HepG2 (cell line): Measurements from ENCODE around the gene CSTB. TPM values are rescaled to one million over a fixed set of nuclear protein-coding genes. Genes with fewer than 3 reads are reported as not detected.

Experiments used
- ATF6 ChIP-seq: sonication (generic); formaldehyde crosslinking; conservative IDR thresholded peaks from 2 replicates; pipeline ENCODE4 v1.4.0; 2020; ENCODE audit warnings: missing genetic modification reagents
- CAMTA2 ChIP-seq: sonication (generic); formaldehyde crosslinking; IDR thresholded peaks from 2 replicates; pipeline ENCODE4 v1.4.0; 2020; ENCODE audit warnings: mild to moderate bottlenecking, missing genetic modification reagents, borderline replicate concordance
- ERF ChIP-seq: IDR thresholded peaks from 2 replicates; pipeline ENCODE4 v1.6.1; 2018; ENCODE audit warnings: missing biosample characterization, missing genetic modification reagents
- GATA4 ChIP-seq: sonication (generic); IDR thresholded peaks from 2 replicates; pipeline ENCODE4 v1.6.1; 2016; ENCODE audit warnings: antibody characterized with exemption, low read depth, borderline replicate concordance
- HDAC2 ChIP-seq: sonication (generic); formaldehyde crosslinking; IDR thresholded peaks from 2 replicates; pipeline ENCODE4 v1.4.0; 2020; ENCODE audit warnings: missing genetic modification reagents
- HNRNPH1 ChIP-seq: fragments of 200-400 bp; formaldehyde crosslinking; optimal IDR thresholded peaks from 2 replicates; pipeline ENCODE3; 2017; ENCODE audit warnings: mild to moderate bottlenecking, low read depth, low read length
- MTF1 ChIP-seq: sonication (generic); formaldehyde crosslinking; IDR thresholded peaks from 2 replicates; pipeline ENCODE4 v1.5.0; 2020; ENCODE audit warnings: missing genetic modification reagents
- NFE2L1 ChIP-seq: sonication (generic); formaldehyde crosslinking; IDR thresholded peaks from 2 replicates; pipeline ENCODE4 v1.4.0; 2020; ENCODE audit warnings: missing genetic modification reagents, mild to moderate bottlenecking, borderline replicate concordance
- PAWR ChIP-seq: sonication (generic); formaldehyde crosslinking; IDR thresholded peaks from 2 replicates; pipeline ENCODE4 v1.4.0; 2020; ENCODE audit warnings: missing genetic modification reagents, mild to moderate bottlenecking, borderline replicate concordance
- PPARG ChIP-seq: conservative IDR thresholded peaks from 2 replicates; pipeline ENCODE4 v1.6.1; 2016; ENCODE audit warnings: missing biosample characterization, missing genetic modification reagents
- RNF2 ChIP-seq: fragments of 450-650 bp; conservative IDR thresholded peaks from 2 replicates; pipeline ENCODE4 v1.6.1; 2016; ENCODE audit warnings: low read depth
- SP1 ChIP-seq, 2 experiments: fragments of 450-650 bp in 1 of 2; sonication (generic) in 1 of 2; formaldehyde crosslinking in 1 of 2; IDR thresholded peaks; 2 replicates each; pipeline versions ENCODE4 v1.4.0 to v1.6.1; 2016 to 2020; ENCODE audit warnings: missing genetic modification reagents in 1 of 2
- ZC3H13 ChIP-seq: sonication (generic); formaldehyde crosslinking; IDR thresholded peaks from 2 replicates; pipeline ENCODE4 v1.8.1; 2023; ENCODE audit warnings: mild to moderate bottlenecking, missing genetic modification reagents, moderate library complexity
- ZNF550 ChIP-seq: sonication (generic); formaldehyde crosslinking; IDR thresholded peaks from 2 replicates; pipeline ENCODE4 v1.4.0; 2020; ENCODE audit warnings: mild to moderate bottlenecking, missing genetic modification reagents, borderline replicate concordance
- ZNF800 ChIP-seq: sonication (generic); formaldehyde crosslinking; IDR thresholded peaks from 2 replicates; pipeline ENCODE4 v1.4.0; 2020; ENCODE audit warnings: missing genetic modification reagents
- ZSCAN9 ChIP-seq: IDR thresholded peaks from 2 replicates; pipeline ENCODE4 v1.6.1; 2016; ENCODE audit warnings: borderline replicate concordance
- polyA plus RNA-seq, 8 experiments: library from polyadenylated mRNA; depleted of rRNA in 3 of 8; stranded (reverse) in 7 of 8; unstranded in 1 of 8; fragments of >200 nt; fragmentation: Illumina TruSeq in 4 of 8; extraction: Trizol in 4 of 8; gene quantifications; 2 replicates each; pipeline versions ENCODE4 v1.2.1 to v1.2.3, GENCODE V29; 2011 to 2016; ENCODE audit warnings: low read depth in 4 of 8, missing spikeins in 1 of 8, mixed read lengths in 1 of 8; ENCODE audit not compliant: insufficient read depth in 1 of 8
- total RNA-seq, 5 experiments: library from RNA; depleted of rRNA; stranded (reverse); fragments of >200 nt; fragmentation: Illumina TruSeq; extraction: Trizol; gene quantifications; 2 replicates each; pipeline ENCODE4 v1.2.3, GENCODE V29; 2016; ENCODE audit warnings: low read depth in 1 of 5
- TF ChIP-seq, protein P1 (sequence below): sonication (generic); formaldehyde crosslinking; conservative IDR thresholded peaks from 2 replicates; pipeline ENCODE4 v1.8.0; 2022; ENCODE audit warnings: low read depth, missing genetic modification reagents
- TF ChIP-seq, protein P2 (sequence below): sonication (generic); formaldehyde crosslinking; IDR thresholded peaks from 2 replicates; pipeline ENCODE4 v1.5.0; 2020; ENCODE audit warnings: missing genetic modification reagents
- TF ChIP-seq, protein P3 (sequence below): sonication (generic); formaldehyde crosslinking; IDR thresholded peaks from 2 replicates; pipeline ENCODE4 v1.5.0; 2020; ENCODE audit warnings: missing genetic modification reagents
- TF ChIP-seq, protein P4 (sequence below): sonication (generic); formaldehyde crosslinking; IDR thresholded peaks from 2 replicates; pipeline ENCODE4 v1.4.0; 2020; ENCODE audit warnings: missing genetic modification reagents, low read depth, mild to moderate bottlenecking, borderline replicate concordance

CSTB gene
- total and polyA plus RNA-seq, 2 of the 13 experiments (the other 11 are each of a cell fraction or from before 2014, with no cell fraction given) = 11.7 to 94.1 TPM

GRCh38 chr21:43789276-43790009, 13.3 kb upstream of the CSTB start, which contains the start of gene RRP1 (continued):
- TF ChIP-seq, protein P1, sequence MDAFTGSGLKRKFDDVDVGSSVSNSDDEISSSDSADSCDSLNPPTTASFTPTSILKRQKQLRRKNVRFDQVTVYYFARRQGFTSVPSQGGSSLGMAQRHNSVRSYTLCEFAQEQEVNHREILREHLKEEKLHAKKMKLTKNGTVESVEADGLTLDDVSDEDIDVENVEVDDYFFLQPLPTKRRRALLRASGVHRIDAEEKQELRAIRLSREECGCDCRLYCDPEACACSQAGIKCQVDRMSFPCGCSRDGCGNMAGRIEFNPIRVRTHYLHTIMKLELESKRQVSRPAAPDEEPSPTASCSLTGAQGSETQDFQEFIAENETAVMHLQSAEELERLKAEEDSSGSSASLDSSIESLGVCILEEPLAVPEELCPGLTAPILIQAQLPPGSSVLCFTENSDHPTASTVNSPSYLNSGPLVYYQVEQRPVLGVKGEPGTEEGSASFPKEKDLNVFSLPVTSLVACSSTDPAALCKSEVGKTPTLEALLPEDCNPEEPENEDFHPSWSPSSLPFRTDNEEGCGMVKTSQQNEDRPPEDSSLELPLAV (CRISPR knock-in tag) = no peak
- TF ChIP-seq SP1 (IDR thresholded peaks at IDR 0.05) = no peak
- TF ChIP-seq SP1 (CRISPR knock-in tag; IDR thresholded peaks at IDR 0.05) = peak; percentile 97
- TF ChIP-seq, protein P2, sequence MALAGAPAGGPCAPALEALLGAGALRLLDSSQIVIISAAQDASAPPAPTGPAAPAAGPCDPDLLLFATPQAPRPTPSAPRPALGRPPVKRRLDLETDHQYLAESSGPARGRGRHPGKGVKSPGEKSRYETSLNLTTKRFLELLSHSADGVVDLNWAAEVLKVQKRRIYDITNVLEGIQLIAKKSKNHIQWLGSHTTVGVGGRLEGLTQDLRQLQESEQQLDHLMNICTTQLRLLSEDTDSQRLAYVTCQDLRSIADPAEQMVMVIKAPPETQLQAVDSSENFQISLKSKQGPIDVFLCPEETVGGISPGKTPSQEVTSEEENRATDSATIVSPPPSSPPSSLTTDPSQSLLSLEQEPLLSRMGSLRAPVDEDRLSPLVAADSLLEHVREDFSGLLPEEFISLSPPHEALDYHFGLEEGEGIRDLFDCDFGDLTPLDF (CRISPR knock-in tag) = no peak; the same call in 1 of the 2 replicates
- TF ChIP-seq PAWR (CRISPR knock-in tag) = no peak
- no peak for TF ChIP-seq GATA4
- no peak; the same call in 1 of the 2 replicates for TF ChIP-seq HDAC2
- TF ChIP-seq, protein P3, sequence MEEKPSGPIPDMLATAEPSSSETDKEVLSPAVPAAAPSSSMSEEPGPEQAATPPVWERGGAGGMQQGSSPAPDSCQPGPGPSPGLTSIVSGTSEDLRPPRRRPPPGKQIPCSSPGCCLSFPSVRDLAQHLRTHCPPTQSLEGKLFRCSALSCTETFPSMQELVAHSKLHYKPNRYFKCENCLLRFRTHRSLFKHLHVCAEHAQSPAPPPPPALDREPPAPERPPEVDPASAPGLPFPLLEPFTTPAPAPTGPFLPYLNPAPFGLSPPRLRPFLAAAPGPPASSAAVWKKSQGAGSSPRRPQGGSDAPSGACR (CRISPR knock-in tag) = peak; percentile 83
- no peak for TF ChIP-seq CAMTA2 (CRISPR knock-in tag)
- TF ChIP-seq ZSCAN9 = peak; percentile 56; the same call in 1 of the 2 replicates
- TF ChIP-seq NFE2L1 (CRISPR knock-in tag) = no peak
- TF ChIP-seq ZC3H13 (CRISPR knock-in tag) = peak; percentile 43; the same call in 1 of the 2 replicates
- peak; percentile 94 for TF ChIP-seq ERF
- TF ChIP-seq HNRNPH1 = no peak
- TF ChIP-seq ZNF550 (CRISPR knock-in tag) = no peak
- peak; percentile 57; the same call in 1 of the 2 replicates for TF ChIP-seq ZNF800 (CRISPR knock-in tag)
- TF ChIP-seq, protein P4, sequence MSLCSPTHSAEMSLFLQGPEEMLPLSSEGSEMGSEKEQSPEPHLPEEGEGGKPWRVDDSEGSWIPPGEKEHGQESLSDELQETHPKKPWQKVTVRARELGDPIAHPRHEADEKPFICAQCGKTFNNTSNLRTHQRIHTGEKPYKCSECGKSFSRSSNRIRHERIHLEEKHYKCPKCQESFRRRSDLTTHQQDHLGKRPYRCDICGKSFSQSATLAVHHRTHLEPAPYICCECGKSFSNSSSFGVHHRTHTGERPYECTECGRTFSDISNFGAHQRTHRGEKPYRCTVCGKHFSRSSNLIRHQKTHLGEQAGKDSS = peak; percentile 88
- no peak for TF ChIP-seq MTF1
- TF ChIP-seq RNF2 = peak; percentile 64; the same call in 1 of the 2 replicates
- TF ChIP-seq PPARG (CRISPR knock-in tag) = 0 out of 2 replicates have a peak, but pooled peaks have one; percentile 19
- TF ChIP-seq ATF6 (CRISPR knock-in tag) = 0 out of 2 replicates have a peak, but pooled peaks have one; percentile 40
